Inferior parietal cortex (tissue), 1 donor: ENCODE results near the gene HOXD8.

Experiments
- DNase-seq: peaks from one replicate; pipeline ENCODE4 v3.0.0-alpha.2; 2016; ENCODE audit errors: extremely low spot score

The HOXD8 gene

GRCh38 chr2:176173567-176174381, 44.3 kb downstream of the HOXD8 start:
- DNase-seq: no peak

- no peak for DNase-seq
Measured at GRCh38 chr2:176174382-176174823, 44.9 kb downstream of the HOXD8 start.

GRCh38 chr2:176174824-176175708, 45.6 kb downstream of the HOXD8 start:
- DNase-seq: no peak

- no peak for DNase-seq
Measured at GRCh38 chr2:176175709-176176607, 46.5 kb downstream of the HOXD8 start.

- no peak for DNase-seq
Measured at GRCh38 chr2:176177580-176178037, 48.1 kb downstream of the HOXD8 start.

GRCh38 chr2:176178038-176178756, 48.7 kb downstream of the HOXD8 start:
- DNase-seq: no peak

- no peak for DNase-seq
Measured at GRCh38 chr2:176178757-176179295, 49.3 kb downstream of the HOXD8 start.

- DNase-seq: no peak
Measured at GRCh38 chr2:176181551-176181950, 52.0 kb downstream of the HOXD8 start.
